HepG2 (cell line): Measurements from ENCODE around the gene GALNT10. TPM values are rescaled to one million over a fixed set of nuclear protein-coding genes. Genes with fewer than 3 reads are reported as not detected.

ENCODE experiments used
- AKAP8 ChIP-seq: sonication (generic); formaldehyde crosslinking; IDR thresholded peaks from 2 replicates; pipeline ENCODE4 v1.5.1; 2020; ENCODE audit warnings: mild to moderate bottlenecking, missing genetic modification reagents
- CREB1 ChIP-seq, 2 experiments: fragments of 450-650 bp in 1 of 2; IDR thresholded peaks; 2 replicates each; pipeline ENCODE4 v1.6.1; 2016 to 2017; ENCODE audit warnings: control low read depth in 1 of 2, mild to moderate bottlenecking in 1 of 2, missing compliant biosample characterization in 1 of 2, missing genetic modification characterization in 1 of 2
- EEA1 ChIP-seq: sonication (generic); formaldehyde crosslinking; IDR thresholded peaks from 2 replicates; pipeline ENCODE4 v1.5.1; 2020; ENCODE audit warnings: mild to moderate bottlenecking, missing genetic modification reagents, borderline replicate concordance
- HMGA1 ChIP-seq: sonication (generic); formaldehyde crosslinking; conservative IDR thresholded peaks from 2 replicates; pipeline ENCODE4 v1.4.0; 2020; ENCODE audit warnings: missing genetic modification reagents
- HNRNPK ChIP-seq: fragments of 200-400 bp; formaldehyde crosslinking; IDR thresholded peaks from 2 replicates; pipeline ENCODE4 v1.6.1; 2018; ENCODE audit warnings: low read length, low read depth, moderate library complexity, mild to moderate bottlenecking; ENCODE audit not compliant: poor library complexity, severe bottlenecking
- MAZ ChIP-seq, 2 experiments: sonication (generic) in 1 of 2; formaldehyde crosslinking in 1 of 2; IDR thresholded peaks; 2 replicates each; pipeline versions ENCODE4 v1.5.0 to v1.6.1; 2012 to 2020; ENCODE audit warnings: low read depth in 2 of 2, mild to moderate bottlenecking in 2 of 2, borderline replicate concordance in 1 of 2, improper control_type of control experiment in 1 of 2, low read length in 1 of 2, missing genetic modification reagents in 1 of 2, moderate library complexity in 1 of 2
- MED1 ChIP-seq: sonication (generic); formaldehyde crosslinking; IDR thresholded peaks from 2 replicates; pipeline ENCODE4 v1.4.0; 2020; ENCODE audit warnings: missing genetic modification reagents
- PAF1 ChIP-seq: IDR thresholded peaks from 2 replicates; pipeline ENCODE4 v1.6.1; 2016; ENCODE audit warnings: missing genetic modification reagents, missing compliant biosample characterization
- PLRG1 ChIP-seq: fragments of 450-650 bp; conservative IDR thresholded peaks from 2 replicates; pipeline ENCODE4 v1.6.1; 2016
- RBAK ChIP-seq: sonication (generic); formaldehyde crosslinking; IDR thresholded peaks from 2 replicates; pipeline ENCODE4 v1.5.1; 2020; ENCODE audit warnings: mild to moderate bottlenecking, missing genetic modification reagents
- RBM22 ChIP-seq: fragments of 200-400 bp; formaldehyde crosslinking; optimal IDR thresholded peaks from 2 replicates; pipeline ENCODE3; 2017; ENCODE audit warnings: mild to moderate bottlenecking, low read length, moderate library complexity
- SCMH1 ChIP-seq: sonication (generic); formaldehyde crosslinking; IDR thresholded peaks from 2 replicates; pipeline ENCODE4 v1.9.0; 2021; ENCODE audit warnings: missing genetic modification reagents, mild to moderate bottlenecking, borderline replicate concordance
- TP53 ChIP-seq: sonication (generic); formaldehyde crosslinking; conservative IDR thresholded peaks from 2 replicates; pipeline ENCODE4 v1.4.0; 2020; ENCODE audit warnings: missing genetic modification reagents
- YEATS4 ChIP-seq: sonication (generic); formaldehyde crosslinking; IDR thresholded peaks from 2 replicates; pipeline ENCODE4 v1.4.0; 2020; ENCODE audit warnings: missing genetic modification reagents, borderline replicate concordance
- ZBTB8A ChIP-seq: sonication (generic); formaldehyde crosslinking; IDR thresholded peaks from 2 replicates; pipeline ENCODE4 v1.4.0; 2020; ENCODE audit warnings: mild to moderate bottlenecking, low read depth, missing genetic modification reagents, borderline replicate concordance
- ZFP37 ChIP-seq: sonication (generic); formaldehyde crosslinking; IDR thresholded peaks from 2 replicates; pipeline ENCODE4 v1.4.0; 2020; ENCODE audit warnings: missing genetic modification reagents, borderline replicate concordance
- ZNF501 ChIP-seq: sonication (generic); formaldehyde crosslinking; IDR thresholded peaks from 2 replicates; pipeline ENCODE4 v1.5.1; 2020; ENCODE audit warnings: mild to moderate bottlenecking, moderate library complexity, missing genetic modification reagents
- ZNF557 ChIP-seq: sonication (generic); formaldehyde crosslinking; IDR thresholded peaks from 2 replicates; pipeline ENCODE4 v1.4.0; 2020; ENCODE audit warnings: missing genetic modification reagents
- ZNF850 ChIP-seq: sonication (generic); formaldehyde crosslinking; conservative IDR thresholded peaks from 2 replicates; pipeline ENCODE4 v1.9.0; 2021; ENCODE audit warnings: mild to moderate bottlenecking, missing genetic modification reagents
- polyA plus RNA-seq, 8 experiments: library from polyadenylated mRNA; depleted of rRNA in 3 of 8; stranded (reverse) in 7 of 8; unstranded in 1 of 8; fragments of >200 nt; fragmentation: Illumina TruSeq in 4 of 8; extraction: Trizol in 4 of 8; gene quantifications; 2 replicates each; pipeline versions ENCODE4 v1.2.1 to v1.2.3, GENCODE V29; 2011 to 2016; ENCODE audit warnings: low read depth in 4 of 8, missing spikeins in 1 of 8, mixed read lengths in 1 of 8; ENCODE audit not compliant: insufficient read depth in 1 of 8
- total RNA-seq, 5 experiments: library from RNA; depleted of rRNA; stranded (reverse); fragments of >200 nt; fragmentation: Illumina TruSeq; extraction: Trizol; gene quantifications; 2 replicates each; pipeline ENCODE4 v1.2.3, GENCODE V29; 2016; ENCODE audit warnings: low read depth in 1 of 5
- TF ChIP-seq, protein P1 (sequence below): sonication (generic); formaldehyde crosslinking; IDR thresholded peaks from 2 replicates; pipeline ENCODE4 v1.4.0; 2020; ENCODE audit warnings: low read depth, mild to moderate bottlenecking, missing genetic modification reagents
- TF ChIP-seq, protein P2 (sequence below): sonication (generic); IDR thresholded peaks from 2 replicates; pipeline ENCODE4 v1.6.1; 2016; ENCODE audit warnings: low read depth, borderline replicate concordance
- TF ChIP-seq, protein P3 (sequence below): IDR thresholded peaks from 2 replicates; pipeline ENCODE4 v1.6.1; 2016
- TF ChIP-seq, protein P4 (sequence below): sonication (generic); formaldehyde crosslinking; IDR thresholded peaks from 2 replicates; pipeline ENCODE4 v1.4.0; 2020; ENCODE audit warnings: mild to moderate bottlenecking, missing genetic modification reagents

GALNT10 gene
- total and polyA plus RNA-seq, 2 of the 13 experiments (the other 11 are each of a cell fraction or from before 2014, with no cell fraction given), result 8.1 to 11.2 TPM

DNA sequence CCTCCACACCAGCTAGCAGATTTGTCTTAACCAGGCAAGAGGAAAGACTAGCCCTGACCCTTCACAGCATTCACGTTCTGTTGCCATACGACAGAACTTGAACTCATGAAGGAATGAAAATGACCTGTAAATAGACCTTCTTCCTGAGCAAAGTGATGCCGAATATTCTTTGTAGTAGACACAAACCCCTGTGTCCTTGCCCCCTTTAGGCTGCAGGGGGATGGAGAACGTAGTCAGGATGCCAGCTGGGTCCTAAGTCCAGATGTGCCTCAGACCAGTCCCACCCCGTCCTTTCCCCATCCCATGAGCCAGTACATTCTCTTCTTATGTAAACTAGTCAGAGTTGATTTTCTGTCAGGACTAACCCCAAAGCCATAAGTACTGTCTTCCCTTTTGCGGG is 151.1 kb downstream of the GALNT10 start (continued):
- TF ChIP-seq, protein P1, sequence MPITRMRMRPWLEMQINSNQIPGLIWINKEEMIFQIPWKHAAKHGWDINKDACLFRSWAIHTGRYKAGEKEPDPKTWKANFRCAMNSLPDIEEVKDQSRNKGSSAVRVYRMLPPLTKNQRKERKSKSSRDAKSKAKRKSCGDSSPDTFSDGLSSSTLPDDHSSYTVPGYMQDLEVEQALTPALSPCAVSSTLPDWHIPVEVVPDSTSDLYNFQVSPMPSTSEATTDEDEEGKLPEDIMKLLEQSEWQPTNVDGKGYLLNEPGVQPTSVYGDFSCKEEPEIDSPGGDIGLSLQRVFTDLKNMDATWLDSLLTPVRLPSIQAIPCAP (CRISPR knock-in tag), result no peak
- no peak for TF ChIP-seq TP53 (CRISPR knock-in tag)
- TF ChIP-seq MAZ (IDR thresholded peaks at IDR 0.05; ENCODE audit: borderline replicate concordance, low read depth, low read length), result no peak
- no peak for TF ChIP-seq MAZ (CRISPR knock-in tag; IDR thresholded peaks at IDR 0.05; ENCODE audit: low read depth)
- no peak for TF ChIP-seq PLRG1
- no peak for TF ChIP-seq ZNF501 (CRISPR knock-in tag)
- TF ChIP-seq EEA1, result no peak
- TF ChIP-seq SCMH1 (CRISPR knock-in tag), result no peak
- TF ChIP-seq, protein P2, sequence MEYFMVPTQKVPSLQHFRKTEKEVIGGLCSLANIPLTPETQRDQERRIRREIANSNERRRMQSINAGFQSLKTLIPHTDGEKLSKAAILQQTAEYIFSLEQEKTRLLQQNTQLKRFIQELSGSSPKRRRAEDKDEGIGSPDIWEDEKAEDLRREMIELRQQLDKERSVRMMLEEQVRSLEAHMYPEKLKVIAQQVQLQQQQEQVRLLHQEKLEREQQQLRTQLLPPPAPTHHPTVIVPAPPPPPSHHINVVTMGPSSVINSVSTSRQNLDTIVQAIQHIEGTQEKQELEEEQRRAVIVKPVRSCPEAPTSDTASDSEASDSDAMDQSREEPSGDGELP, result peak; percentile 23; the same call in 1 of the 2 replicates
- TF ChIP-seq ZFP37 (CRISPR knock-in tag), result no peak
- no peak for TF ChIP-seq RBM22
- no peak for TF ChIP-seq CREB1 (IDR thresholded peaks at IDR 0.05)
- no peak for TF ChIP-seq CREB1 (CRISPR knock-in tag; IDR thresholded peaks at IDR 0.05)
- no peak for TF ChIP-seq RBAK
- TF ChIP-seq YEATS4 (CRISPR knock-in tag), result no peak
- TF ChIP-seq ZNF850 (CRISPR knock-in tag), result no peak
- no peak for TF ChIP-seq HNRNPK
- no peak for TF ChIP-seq ZBTB8A (CRISPR knock-in tag)
- TF ChIP-seq ZNF557 (CRISPR knock-in tag), result no peak
- TF ChIP-seq, protein P3, sequence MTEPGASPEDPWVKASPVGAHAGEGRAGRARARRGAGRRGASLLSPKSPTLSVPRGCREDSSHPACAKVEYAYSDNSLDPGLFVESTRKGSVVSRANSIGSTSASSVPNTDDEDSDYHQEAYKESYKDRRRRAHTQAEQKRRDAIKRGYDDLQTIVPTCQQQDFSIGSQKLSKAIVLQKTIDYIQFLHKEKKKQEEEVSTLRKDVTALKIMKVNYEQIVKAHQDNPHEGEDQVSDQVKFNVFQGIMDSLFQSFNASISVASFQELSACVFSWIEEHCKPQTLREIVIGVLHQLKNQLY (CRISPR knock-in tag), result no peak
- no peak for TF ChIP-seq PAF1 (CRISPR knock-in tag)
- peak; percentile 61 for TF ChIP-seq MED1 (CRISPR knock-in tag)
- TF ChIP-seq AKAP8 (CRISPR knock-in tag), result no peak
- TF ChIP-seq, protein P4, sequence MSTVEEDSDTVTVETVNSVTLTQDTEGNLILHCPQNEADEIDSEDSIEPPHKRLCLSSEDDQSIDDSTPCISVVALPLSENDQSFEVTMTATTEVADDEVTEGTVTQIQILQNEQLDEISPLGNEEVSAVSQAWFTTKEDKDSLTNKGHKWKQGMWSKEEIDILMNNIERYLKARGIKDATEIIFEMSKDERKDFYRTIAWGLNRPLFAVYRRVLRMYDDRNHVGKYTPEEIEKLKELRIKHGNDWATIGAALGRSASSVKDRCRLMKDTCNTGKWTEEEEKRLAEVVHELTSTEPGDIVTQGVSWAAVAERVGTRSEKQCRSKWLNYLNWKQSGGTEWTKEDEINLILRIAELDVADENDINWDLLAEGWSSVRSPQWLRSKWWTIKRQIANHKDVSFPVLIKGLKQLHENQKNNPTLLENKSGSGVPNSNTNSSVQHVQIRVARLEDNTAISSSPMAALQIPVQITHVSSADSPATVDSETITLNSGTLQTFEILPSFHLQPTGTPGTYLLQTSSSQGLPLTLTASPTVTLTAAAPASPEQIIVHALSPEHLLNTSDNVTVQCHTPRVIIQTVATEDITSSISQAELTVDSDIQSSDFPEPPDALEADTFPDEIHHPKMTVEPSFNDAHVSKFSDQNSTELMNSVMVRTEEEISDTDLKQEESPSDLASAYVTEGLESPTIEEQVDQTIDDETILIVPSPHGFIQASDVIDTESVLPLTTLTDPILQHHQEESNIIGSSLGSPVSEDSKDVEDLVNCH (CRISPR knock-in tag), result no peak
- no peak for TF ChIP-seq HMGA1 (CRISPR knock-in tag)
